NT2/D1 (cell line): ENCODE measurements around the gene BANP.
"Not testable (repeated sequence)": the region's sequence is repeated elsewhere in the genome, so short reads cannot be mapped to it uniquely, and the experiment has no call there.

Experiments
- SUZ12 ChIP-seq: IDR thresholded peaks from 2 replicates; pipeline ENCODE4 v1.6.1; 2011; ENCODE audit not compliant: insufficient read length, insufficient read depth; ENCODE audit errors: extremely low read depth
- YY1 ChIP-seq: IDR thresholded peaks from 2 replicates; pipeline ENCODE4 v1.6.1; 2011; ENCODE audit not compliant: insufficient read length, insufficient read depth
- ZNF274 ChIP-seq: IDR thresholded peaks from 2 replicates; pipeline ENCODE4 v1.6.1; 2011; ENCODE audit warnings: mild to moderate bottlenecking, low read depth, low read length

GRCh38 chr16:88106566-88106965 is 155.3 kb downstream of the BANP start:
- not testable (repeated sequence) for TF ChIP-seq SUZ12, ZNF274, YY1
